Keratinocyte (primary cell): ENCODE measurements around the gene ADARB2. TPM values are rescaled to one million over a fixed set of nuclear protein-coding genes. Genes with fewer than 3 reads are reported as not detected.

ENCODE experiments used
- DNase-seq: peaks from one replicate; pipeline ENCODE4 v3.0.0-alpha.2; 2011; ENCODE audit warnings: low read depth, missing footprints, low spot score
- FAIRE-seq: peaks from 2 replicates; lab custom pipeline; 2011; peaks lifted over from hg19 to GRCh38; lab: Jason Lieb, UNC
- H2AFZ ChIP-seq: 2 replicates; pipeline ENCODE4 v1.6.0; 2012; ENCODE audit warnings: low read length, control low read depth, inconsistent platforms; ENCODE audit not compliant: control insufficient read depth
- H3K27ac ChIP-seq: 2 replicates; pipeline ENCODE4 v1.5.1; 2011; ENCODE audit warnings: low read length; ENCODE audit not compliant: control insufficient read depth, insufficient read depth
- H3K27me3 ChIP-seq: 3 replicates; pipeline ENCODE4 v1.6.0; 2011; ENCODE audit warnings: low read length; ENCODE audit not compliant: control insufficient read depth, insufficient read depth; ENCODE audit errors: extremely low read depth
- H3K36me3 ChIP-seq, 2 experiments: 2 replicates in 1 of 2; 3 replicates in 1 of 2; pipeline ENCODE4 v1.5.1; 2011; ENCODE audit warnings: low read length in 2 of 2, mild to moderate bottlenecking in 1 of 2; ENCODE audit not compliant: control insufficient read depth in 2 of 2, insufficient read depth in 2 of 2; ENCODE audit errors: extremely low read depth in 1 of 2
- H3K4me1 ChIP-seq: 3 replicates; pipeline ENCODE4 v1.5.1; 2011; ENCODE audit warnings: low read length; ENCODE audit not compliant: control insufficient read depth, insufficient read depth; ENCODE audit errors: extremely low read depth
- H3K4me2 ChIP-seq: 3 replicates; pipeline ENCODE4 v1.6.0; 2011; ENCODE audit warnings: low read depth, low read length; ENCODE audit not compliant: control insufficient read depth, insufficient read depth; ENCODE audit errors: extremely low read depth
- H3K4me3 ChIP-seq, 3 experiments: fragments of 200-600 bp in 1 of 3; sonication (generic) in 1 of 3; 2 replicates in 2 of 3; 3 replicates in 1 of 3; pipeline ENCODE4 v1.5.1; 2011 to 2016; ENCODE audit warnings: low read length in 3 of 3, mild to moderate bottlenecking in 3 of 3, control low read depth in 2 of 3, inconsistent platforms in 1 of 3, low read depth in 1 of 3, mixed read lengths in 1 of 3, mixed run types in 1 of 3, moderate library complexity in 1 of 3; ENCODE audit not compliant: control insufficient read depth in 2 of 3, insufficient read depth in 2 of 3; ENCODE audit errors: extremely low read depth in 1 of 3
- H3K79me2 ChIP-seq: 2 replicates; pipeline ENCODE4 v1.6.0; 2012; ENCODE audit warnings: low read length; ENCODE audit not compliant: control insufficient read depth, insufficient read depth
- H3K9ac ChIP-seq: 3 replicates; pipeline ENCODE4 v1.6.0; 2011; ENCODE audit warnings: low read length; ENCODE audit not compliant: control insufficient read depth, insufficient read depth; ENCODE audit errors: extremely low read depth
- H3K9me1 ChIP-seq: 3 replicates; pipeline ENCODE4 v1.6.0; 2011; ENCODE audit warnings: low read length; ENCODE audit not compliant: control insufficient read depth, insufficient read depth; ENCODE audit errors: extremely low read depth
- H3K9me3 ChIP-seq: 2 replicates; pipeline ENCODE4 v1.5.1; 2012; ENCODE audit warnings: low read depth, low read length; ENCODE audit not compliant: control insufficient read depth
- H4K20me1 ChIP-seq: 3 replicates; pipeline ENCODE4 v1.6.0; 2011; ENCODE audit warnings: low read length; ENCODE audit not compliant: control insufficient read depth, insufficient read depth; ENCODE audit errors: extremely low read depth
- EZH2 ChIP-seq: IDR thresholded peaks from one replicate; pipeline ENCODE4 v1.6.1; 2012; ENCODE audit warnings: inconsistent platforms, mild to moderate bottlenecking, low read length, moderate library complexity
- dilution Hi-C: fragments of 300-500 bp; cut with MboI; formaldehyde crosslinking; loops from one replicate; pipeline ENCODE4 v1.7.0; 2020; ENCODE audit warnings: low sequenced_read_pairs; ENCODE audit not compliant: extremely low pct_ligation_motif_present
- polyA plus RNA-seq, 5 experiments: library from polyadenylated mRNA; depleted of rRNA in 3 of 5; stranded (reverse) in 3 of 5; stranded (forward) in 1 of 5; unstranded in 1 of 5; fragments of >200 nt; gene quantifications; 1 replicate in 1 of 5; 2 replicates in 3 of 5; 3 replicates in 1 of 5; pipeline versions ENCODE4 v1.2.1 to v1.2.3, GENCODE V29; 2011 to 2012; ENCODE audit warnings: missing spikeins in 2 of 5, low read depth in 1 of 5, low replicate concordance in 1 of 5
- TF ChIP-seq, protein P1 (sequence below), 3 experiments: IDR thresholded peaks in 1 of 3; conservative IDR thresholded peaks in 1 of 3; optimal IDR thresholded peaks in 1 of 3; 2 replicates in 2 of 3; 3 replicates in 1 of 3; pipeline versions ENCODE3 to v1.5.1; 2011; ENCODE audit warnings: low read length in 3 of 3, mild to moderate bottlenecking in 3 of 3, moderate library complexity in 2 of 3, control low read depth in 1 of 3, inconsistent platforms in 1 of 3; ENCODE audit not compliant: insufficient read depth in 2 of 3; ENCODE audit errors: extremely low read depth in 1 of 3

ADARB2 gene
- polyA plus RNA-seq, 1 donor (not counting 4 experiments of a cell fraction or from before 2014, with no cell fraction given), result not detected

DNA sequence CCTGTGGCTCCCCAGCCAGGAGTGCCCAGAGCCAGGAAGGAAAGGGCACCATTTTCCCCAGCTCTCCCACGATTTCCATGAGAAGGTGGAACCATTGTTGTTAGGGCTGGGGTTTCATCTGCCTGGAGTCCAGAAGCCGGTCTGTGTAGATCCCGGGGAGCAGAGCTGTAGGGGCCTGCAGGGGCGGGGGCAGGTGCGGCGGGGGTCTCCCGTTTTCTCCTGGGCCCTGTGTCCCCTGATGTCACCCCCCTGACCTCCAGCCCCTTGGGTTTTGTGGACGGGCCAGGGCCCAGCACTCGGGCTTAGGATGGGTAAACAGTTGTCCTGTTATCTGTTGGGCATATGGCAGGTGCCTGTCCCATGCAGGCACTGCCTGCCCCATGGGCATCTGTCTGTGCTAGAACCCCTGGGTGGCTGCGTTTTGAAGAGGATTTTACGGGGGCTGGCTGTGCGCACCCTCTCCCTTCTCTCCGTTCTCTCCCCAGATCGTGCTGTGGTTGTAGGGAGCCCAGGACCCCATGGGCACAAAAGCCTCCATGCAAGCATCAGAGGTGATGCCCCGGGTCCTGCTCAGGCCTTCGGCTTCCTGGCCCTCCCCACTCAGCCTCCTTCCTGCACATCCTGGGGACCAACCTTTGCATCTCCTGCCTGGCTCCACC, 522.3 kb downstream of the ADARB2 start:
- Histone ChIP-seq H3K4me2 (no peak overlapping the region), H4K20me1 (no peaks in the 10 kb centered on the region), H3K9ac (no peak overlapping the region), H3K4me3 (no peak overlapping the region), H3K36me3 (no peaks in the 10 kb centered on the region), H3K27ac (no peak overlapping the region), H3K4me1 (no peaks in the 10 kb centered on the region), H3K9me1 (no peaks in the 10 kb centered on the region), H3K27me3 (no peaks in the 10 kb centered on the region), H3K79me2 (no peaks in the 10 kb centered on the region), H2AFZ (no peak overlapping the region), H3K9me3 (peaks cover 16% of the 10 kb centered on the region)
- no peak for FAIRE-seq
- TF ChIP-seq, protein P1, sequence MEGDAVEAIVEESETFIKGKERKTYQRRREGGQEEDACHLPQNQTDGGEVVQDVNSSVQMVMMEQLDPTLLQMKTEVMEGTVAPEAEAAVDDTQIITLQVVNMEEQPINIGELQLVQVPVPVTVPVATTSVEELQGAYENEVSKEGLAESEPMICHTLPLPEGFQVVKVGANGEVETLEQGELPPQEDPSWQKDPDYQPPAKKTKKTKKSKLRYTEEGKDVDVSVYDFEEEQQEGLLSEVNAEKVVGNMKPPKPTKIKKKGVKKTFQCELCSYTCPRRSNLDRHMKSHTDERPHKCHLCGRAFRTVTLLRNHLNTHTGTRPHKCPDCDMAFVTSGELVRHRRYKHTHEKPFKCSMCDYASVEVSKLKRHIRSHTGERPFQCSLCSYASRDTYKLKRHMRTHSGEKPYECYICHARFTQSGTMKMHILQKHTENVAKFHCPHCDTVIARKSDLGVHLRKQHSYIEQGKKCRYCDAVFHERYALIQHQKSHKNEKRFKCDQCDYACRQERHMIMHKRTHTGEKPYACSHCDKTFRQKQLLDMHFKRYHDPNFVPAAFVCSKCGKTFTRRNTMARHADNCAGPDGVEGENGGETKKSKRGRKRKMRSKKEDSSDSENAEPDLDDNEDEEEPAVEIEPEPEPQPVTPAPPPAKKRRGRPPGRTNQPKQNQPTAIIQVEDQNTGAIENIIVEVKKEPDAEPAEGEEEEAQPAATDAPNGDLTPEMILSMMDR (optimal IDR thresholded peaks at IDR 0.05 in 1 of 3, IDR thresholded peaks at IDR 0.05 in 1 of 3, conservative IDR thresholded peaks at IDR 0.05 in 1 of 3; ENCODE audit: extremely low read depth in 1 of 3, insufficient read depth in 2 of 3, low read length in 3 of 3), result no peak
- TF ChIP-seq EZH2, result no peak
- dilution Hi-C loops, result no loop called here
- DNase-seq, result no peak

DNA sequence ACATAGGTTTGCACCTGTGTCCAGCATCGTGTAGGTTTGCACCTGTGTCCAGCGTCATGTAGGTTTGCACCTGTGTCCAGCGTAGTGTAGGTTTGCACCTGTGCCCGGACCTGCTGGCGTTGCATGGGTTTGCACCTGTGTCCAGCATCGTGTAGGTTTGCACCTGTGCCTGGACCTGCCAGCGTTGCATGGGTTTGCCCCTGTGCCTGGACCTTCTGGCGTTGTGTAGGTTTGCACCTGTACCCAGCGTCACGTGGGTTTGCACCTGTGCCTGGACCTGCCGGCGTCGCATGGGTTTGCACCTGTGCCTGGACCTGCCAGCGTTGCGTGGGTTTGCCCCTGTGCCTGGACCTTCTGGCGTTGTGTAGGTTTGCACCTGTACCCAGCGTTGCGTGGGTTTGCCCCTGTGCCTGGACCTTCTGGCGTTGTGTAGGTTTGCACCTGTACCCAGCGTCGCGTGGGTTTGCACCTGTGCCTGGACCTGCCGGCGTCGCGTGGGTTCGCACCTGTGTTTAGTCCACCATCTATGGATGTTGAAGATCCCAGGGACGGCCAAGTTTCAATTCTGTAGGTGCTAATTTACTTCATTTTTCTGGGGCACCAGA, 523.2 kb downstream of the ADARB2 start:
- Histone ChIP-seq H3K27me3 (no peaks in the 10 kb centered on the region), H2AFZ (no peak overlapping the region), H3K36me3 (no peaks in the 10 kb centered on the region), H3K4me3 (no peak overlapping the region), H3K4me1 (no peaks in the 10 kb centered on the region), H3K9ac (no peak overlapping the region), H3K4me2 (no peak overlapping the region), H3K79me2 (no peaks in the 10 kb centered on the region), H4K20me1 (no peaks in the 10 kb centered on the region), H3K27ac (no peak overlapping the region), H3K9me3 (peaks cover 14% of the 10 kb centered on the region), H3K9me1 (no peaks in the 10 kb centered on the region)
- DNase-seq (no peak), FAIRE-seq (no peak)
- dilution Hi-C loops, result no loop called here
- no peak for TF ChIP-seq EZH2
- TF ChIP-seq, protein P1 (optimal IDR thresholded peaks at IDR 0.05 in 1 of 3, IDR thresholded peaks at IDR 0.05 in 1 of 3, conservative IDR thresholded peaks at IDR 0.05 in 1 of 3; ENCODE audit: extremely low read depth in 1 of 3, insufficient read depth in 2 of 3, low read length in 3 of 3), result no peak
